HepG2 (cell line): ENCODE data around the gene HSD17B11.

Experiments
- CEBPB ChIP-seq: IDR thresholded peaks from 2 replicates; pipeline ENCODE4 v1.6.1; 2011; ENCODE audit warnings: low read depth, low read length, improper control_type of control experiment, borderline replicate concordance
- CEBPG ChIP-seq: IDR thresholded peaks from 2 replicates; pipeline ENCODE4 v1.6.1; 2016
- CTCF ChIP-seq: sonication (generic); formaldehyde crosslinking; IDR thresholded peaks from 2 replicates; pipeline ENCODE4 v1.5.0; 2020; ENCODE audit warnings: mild to moderate bottlenecking, missing genetic modification reagents, moderate library complexity
- MAZ ChIP-seq, 2 experiments: sonication (generic) in 1 of 2; formaldehyde crosslinking in 1 of 2; IDR thresholded peaks; 2 replicates each; pipeline versions ENCODE4 v1.5.0 to v1.6.1; 2012 to 2020; ENCODE audit warnings: low read depth in 2 of 2, mild to moderate bottlenecking in 2 of 2, borderline replicate concordance in 1 of 2, improper control_type of control experiment in 1 of 2, low read length in 1 of 2, missing genetic modification reagents in 1 of 2, moderate library complexity in 1 of 2
- SNRNP70 ChIP-seq: fragments of 200-400 bp; formaldehyde crosslinking; IDR thresholded peaks from 2 replicates; pipeline ENCODE4 v1.6.1; 2017; ENCODE audit warnings: mild to moderate bottlenecking, low read depth, low read length, moderate library complexity
- SOX6 ChIP-seq, 2 experiments: fragments of 450-650 bp in 1 of 2; sonication (generic) in 1 of 2; formaldehyde crosslinking in 1 of 2; IDR thresholded peaks; 2 replicates each; pipeline versions ENCODE4 v1.4.0 to v1.6.1; 2017 to 2020; ENCODE audit warnings: antibody characterized with exemption in 1 of 2, mild to moderate bottlenecking in 1 of 2, missing genetic modification reagents in 1 of 2
- THAP11 ChIP-seq: IDR thresholded peaks from 2 replicates; pipeline ENCODE4 v1.6.1; 2016; ENCODE audit warnings: missing biosample characterization, missing genetic modification reagents
- ZC3H4 ChIP-seq: sonication (generic); formaldehyde crosslinking; IDR thresholded peaks from 2 replicates; pipeline ENCODE4 v1.4.0; 2020; ENCODE audit warnings: missing genetic modification reagents, borderline replicate concordance
- ZNF232 ChIP-seq: sonication (generic); formaldehyde crosslinking; IDR thresholded peaks from 2 replicates; pipeline ENCODE4 v1.4.0; 2020; ENCODE audit warnings: missing genetic modification reagents, borderline replicate concordance
- ZNF318 ChIP-seq: sonication (generic); formaldehyde crosslinking; IDR thresholded peaks from 2 replicates; pipeline ENCODE4 v1.4.0; 2020; ENCODE audit warnings: mild to moderate bottlenecking, missing genetic modification reagents
- ZNF549 ChIP-seq: sonication (generic); formaldehyde crosslinking; IDR thresholded peaks from 2 replicates; pipeline ENCODE4 v1.5.0; 2020; ENCODE audit warnings: missing genetic modification reagents
- ZNF563 ChIP-seq: sonication (generic); formaldehyde crosslinking; IDR thresholded peaks from 2 replicates; pipeline ENCODE4 v1.8.0; 2022; ENCODE audit warnings: mild to moderate bottlenecking, moderate library complexity, missing genetic modification reagents
- ZNF644 ChIP-seq: IDR thresholded peaks from 2 replicates; pipeline ENCODE4 v1.6.1; 2016; ENCODE audit warnings: low read depth
- ZNF704 ChIP-seq: sonication (generic); formaldehyde crosslinking; IDR thresholded peaks from 2 replicates; pipeline ENCODE4 v1.8.1; 2023; ENCODE audit warnings: mild to moderate bottlenecking, inconsistent platforms, moderate library complexity, missing genetic modification reagents, borderline replicate concordance

- TF ChIP-seq ZNF704 (CRISPR knock-in tag) (0 out of 2 replicates have a peak, but pooled peaks have one; percentile 30), SOX6 (IDR thresholded peaks at IDR 0.05) (no peak), SOX6 (CRISPR knock-in tag; IDR thresholded peaks at IDR 0.05) (0 out of 2 replicates have a peak, but pooled peaks have one; percentile 45), ZNF549 (CRISPR knock-in tag) (no peak), ZNF563 (CRISPR knock-in tag) (0 out of 2 replicates have a peak, but pooled peaks have one; percentile 12), ZC3H4 (no peak), ZNF318 (CRISPR knock-in tag) (no peak), ZNF232 (CRISPR knock-in tag) (no peak), MAZ (IDR thresholded peaks at IDR 0.05; ENCODE audit: borderline replicate concordance, low read depth, low read length) (no peak), MAZ (CRISPR knock-in tag; IDR thresholded peaks at IDR 0.05; ENCODE audit: low read depth) (no peak; the same call in 1 of the 2 replicates), THAP11 (CRISPR knock-in tag) (no peak), CEBPG (CRISPR knock-in tag) (no peak), CTCF (CRISPR knock-in tag) (no peak), ZNF644 (no peak), SNRNP70 (no peak), CEBPB (no peak)
Measured at GRCh38 chr4:87391576-87392054, 627 bp upstream of the HSD17B11 start.
